ENCODE measurements around the gene MAN1C1. TPM values are rescaled to one million over a fixed set of nuclear protein-coding genes. Genes with fewer than 3 reads are reported as not detected.

Gene MAN1C1
- total RNA-seq, 1 experiment from 2014 or later: 0.11 TPM

GRCh38 chr1:25583519-25584370 is 32.8 kb upstream of the MAN1C1 start:
- Histone ChIP-seq H3K27ac (ENCODE audit: low read length) (no peak overlapping the region), H3K9ac (ENCODE audit: low read length) (no peak overlapping the region), H3K9me3 (ENCODE audit: low read length) (no peaks in the 10 kb centered on the region), H4K20me1 (ENCODE audit: low read length) (no peaks in the 10 kb centered on the region), H2AFZ (ENCODE audit: low read length) (no peak overlapping the region), H3K9me2 (replicated peaks; ENCODE audit: low read length) (no peaks in the 10 kb centered on the region), H3K4me1 (ENCODE audit: insufficient read depth, low read length) (no peaks in the 10 kb centered on the region), H3K27me3 (ENCODE audit: low read length) (no peaks in the 10 kb centered on the region), H3K36me3 (ENCODE audit: low read depth, low read length) (no peaks in the 10 kb centered on the region), H3F3A (ENCODE audit: low read length, unreplicated experiment) (no peaks in the 10 kb centered on the region), H3K4me3 (ENCODE audit: low read length) (no peak overlapping the region), H3K79me2 (ENCODE audit: low read length) (no peaks in the 10 kb centered on the region), H3K4me2 (ENCODE audit: low read length) (no peak overlapping the region)
- intact Hi-C loops (cut with micrococcal nuclease): no loop called here
- ATAC-seq (no peak), DNase-seq (no peak)
- ChIA-PET POLR2A (ENCODE audit: unreplicated experiment) (no interaction called here), CTCF (no interaction called here)
- BruUV-seq (replicated peaks): no TSS peak
- no peak for TF ChIP-seq EZH2 (IDR thresholded peaks at IDR 0.05; ENCODE audit: low read length, unreplicated experiment)
- TF ChIP-seq EZH2phosphoT487 (IDR thresholded peaks at IDR 0.05; ENCODE audit: borderline replicate concordance, low read length): no peak
- TF ChIP-seq, protein P1, sequence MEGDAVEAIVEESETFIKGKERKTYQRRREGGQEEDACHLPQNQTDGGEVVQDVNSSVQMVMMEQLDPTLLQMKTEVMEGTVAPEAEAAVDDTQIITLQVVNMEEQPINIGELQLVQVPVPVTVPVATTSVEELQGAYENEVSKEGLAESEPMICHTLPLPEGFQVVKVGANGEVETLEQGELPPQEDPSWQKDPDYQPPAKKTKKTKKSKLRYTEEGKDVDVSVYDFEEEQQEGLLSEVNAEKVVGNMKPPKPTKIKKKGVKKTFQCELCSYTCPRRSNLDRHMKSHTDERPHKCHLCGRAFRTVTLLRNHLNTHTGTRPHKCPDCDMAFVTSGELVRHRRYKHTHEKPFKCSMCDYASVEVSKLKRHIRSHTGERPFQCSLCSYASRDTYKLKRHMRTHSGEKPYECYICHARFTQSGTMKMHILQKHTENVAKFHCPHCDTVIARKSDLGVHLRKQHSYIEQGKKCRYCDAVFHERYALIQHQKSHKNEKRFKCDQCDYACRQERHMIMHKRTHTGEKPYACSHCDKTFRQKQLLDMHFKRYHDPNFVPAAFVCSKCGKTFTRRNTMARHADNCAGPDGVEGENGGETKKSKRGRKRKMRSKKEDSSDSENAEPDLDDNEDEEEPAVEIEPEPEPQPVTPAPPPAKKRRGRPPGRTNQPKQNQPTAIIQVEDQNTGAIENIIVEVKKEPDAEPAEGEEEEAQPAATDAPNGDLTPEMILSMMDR (conservative IDR thresholded peaks at IDR 0.05; ENCODE audit: low read depth, low read length): no peak

DNA sequence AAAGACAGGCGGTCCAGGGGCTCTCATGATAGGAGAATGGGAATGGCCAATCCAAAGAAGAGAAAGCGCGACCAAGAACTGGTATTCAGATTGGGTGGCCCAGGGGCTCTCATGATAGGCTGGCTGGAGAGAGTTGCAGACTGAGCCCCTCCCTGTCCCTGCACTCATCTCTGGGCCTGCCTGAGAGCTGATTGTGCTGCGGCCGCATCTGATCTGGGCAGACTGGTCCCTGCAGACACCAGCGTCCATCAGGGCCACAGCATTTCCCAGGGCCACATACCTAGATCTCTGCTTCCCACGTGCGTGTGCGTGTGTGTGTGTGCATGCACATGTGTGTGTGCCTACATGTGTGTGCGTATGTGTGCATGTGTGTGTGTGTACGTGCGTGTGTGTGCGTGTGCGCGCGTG is 30.4 kb upstream of the MAN1C1 start:
- H3K4me1 ChIP-seq (ENCODE audit: insufficient read depth, low read length): no peaks in the 10 kb centered on the region
- no peak overlapping the region for H3K4me2 ChIP-seq (ENCODE audit: low read length)

More for the DNA sequence above, 30.4 kb upstream of the MAN1C1 start:
- no peaks in the 10 kb centered on the region for H3K36me3 ChIP-seq (ENCODE audit: low read depth, low read length)
- CTCF ChIA-PET: no interaction called here
- no peaks in the 10 kb centered on the region for H3K9me3 ChIP-seq (ENCODE audit: low read length)
- H3F3A ChIP-seq (ENCODE audit: low read length, unreplicated experiment): no peaks in the 10 kb centered on the region
- POLR2A ChIA-PET (ENCODE audit: unreplicated experiment): no interaction called here
- intact Hi-C loops (cut with micrococcal nuclease): no loop called here
- no peak overlapping the region for H3K4me3 ChIP-seq (ENCODE audit: low read length)
- no peak overlapping the region for H2AFZ ChIP-seq (ENCODE audit: low read length)
- H3K9ac ChIP-seq (ENCODE audit: low read length): no peak overlapping the region
- H3K27me3 ChIP-seq (ENCODE audit: low read length): no peaks in the 10 kb centered on the region
- ATAC-seq (no peak), DNase-seq (no peak)
- no peaks in the 10 kb centered on the region for H3K79me2 ChIP-seq (ENCODE audit: low read length)
- TF ChIP-seq EZH2 (IDR thresholded peaks at IDR 0.05; ENCODE audit: low read length, unreplicated experiment): no peak
- TF ChIP-seq, protein P1 (conservative IDR thresholded peaks at IDR 0.05; ENCODE audit: low read depth, low read length): no peak
- no peak for TF ChIP-seq EZH2phosphoT487 (IDR thresholded peaks at IDR 0.05; ENCODE audit: borderline replicate concordance, low read length)
- H4K20me1 ChIP-seq (ENCODE audit: low read length): no peaks in the 10 kb centered on the region
- no peaks in the 10 kb centered on the region for H3K9me2 ChIP-seq (replicated peaks; ENCODE audit: low read length)
- no peak overlapping the region for H3K27ac ChIP-seq (ENCODE audit: low read length)
- BruUV-seq (replicated peaks): no TSS peak
